22Rv1 (cell line): ENCODE results near the gene DHFR2.

Experiments used
- CTCF ChIP-seq: fragments of 450-650 bp; IDR thresholded peaks from 2 replicates; pipeline ENCODE4 v1.5.1; 2017; ENCODE audit warnings: mild to moderate bottlenecking
- ZFX ChIP-seq: fragments of 450-650 bp; IDR thresholded peaks from 2 replicates; pipeline ENCODE4 v1.6.1; 2017; ENCODE audit warnings: antibody characterized with exemption, borderline replicate concordance

GRCh38 chr3:94043285-94043684 is 19.4 kb downstream of the DHFR2 start:
- TF ChIP-seq CTCF = no peak
- no peak for TF ChIP-seq ZFX
